Retina (tissue), 1 donor: ENCODE measurements around the gene PLEKHA6.

Experiments used
- DNase-seq: peaks from one replicate; pipeline ENCODE4 v3.0.0-alpha.2; 2016

Gene PLEKHA6

DNA sequence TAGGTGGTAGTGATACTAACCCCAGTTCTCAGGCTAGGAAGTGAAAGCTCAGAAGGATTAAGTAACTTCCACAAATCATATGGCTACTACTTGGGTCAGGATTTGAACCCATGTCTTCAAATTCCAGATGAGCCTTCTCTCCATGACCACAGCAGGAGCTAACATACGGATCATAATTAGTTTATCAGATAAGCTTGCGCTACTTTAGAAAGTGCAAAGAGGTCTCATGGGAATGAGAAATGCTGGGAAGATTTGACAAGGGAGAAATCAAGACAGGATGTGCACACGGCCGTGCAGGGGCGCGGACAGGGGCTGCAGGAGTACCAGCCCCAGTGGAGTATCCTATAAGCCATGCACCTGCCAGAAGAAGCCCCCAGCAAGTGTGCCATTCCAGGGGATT lies 5.2 kb downstream of the PLEKHA6 start:
- DNase-seq: no peak

DNA sequence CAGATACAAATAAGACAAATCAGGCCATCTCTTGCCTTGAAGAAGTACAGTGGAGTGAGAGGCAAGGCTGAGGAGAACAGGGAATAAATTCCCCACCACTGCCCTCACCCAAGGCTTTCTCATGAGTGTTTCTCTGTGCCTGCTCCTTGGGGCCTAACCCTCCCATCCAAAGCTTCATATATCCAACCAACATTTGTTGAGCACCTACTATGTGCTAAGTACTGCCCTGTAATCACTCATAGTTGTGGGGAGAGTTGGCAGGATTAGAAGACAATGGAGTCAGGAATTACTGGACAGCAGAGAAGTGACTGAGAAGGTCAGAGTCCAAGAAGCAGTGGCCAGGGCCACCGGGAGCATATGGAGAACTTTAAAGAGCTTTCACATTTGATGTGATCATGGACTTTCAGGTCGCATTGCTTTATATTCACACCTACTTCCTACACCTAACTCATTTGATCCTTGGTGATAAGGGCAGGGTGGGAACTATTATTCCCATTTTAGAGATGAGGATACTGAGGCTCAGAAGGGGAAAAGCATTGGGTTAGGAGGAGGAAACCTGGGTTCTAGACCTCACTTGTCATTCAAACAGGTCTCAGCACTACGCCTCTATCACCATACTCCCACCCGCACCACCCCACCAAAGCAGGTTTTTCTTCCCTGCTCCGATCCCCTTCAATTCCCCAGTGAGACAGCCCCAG lies 6.4 kb downstream of the PLEKHA6 start:
- no peak for DNase-seq

DNA sequence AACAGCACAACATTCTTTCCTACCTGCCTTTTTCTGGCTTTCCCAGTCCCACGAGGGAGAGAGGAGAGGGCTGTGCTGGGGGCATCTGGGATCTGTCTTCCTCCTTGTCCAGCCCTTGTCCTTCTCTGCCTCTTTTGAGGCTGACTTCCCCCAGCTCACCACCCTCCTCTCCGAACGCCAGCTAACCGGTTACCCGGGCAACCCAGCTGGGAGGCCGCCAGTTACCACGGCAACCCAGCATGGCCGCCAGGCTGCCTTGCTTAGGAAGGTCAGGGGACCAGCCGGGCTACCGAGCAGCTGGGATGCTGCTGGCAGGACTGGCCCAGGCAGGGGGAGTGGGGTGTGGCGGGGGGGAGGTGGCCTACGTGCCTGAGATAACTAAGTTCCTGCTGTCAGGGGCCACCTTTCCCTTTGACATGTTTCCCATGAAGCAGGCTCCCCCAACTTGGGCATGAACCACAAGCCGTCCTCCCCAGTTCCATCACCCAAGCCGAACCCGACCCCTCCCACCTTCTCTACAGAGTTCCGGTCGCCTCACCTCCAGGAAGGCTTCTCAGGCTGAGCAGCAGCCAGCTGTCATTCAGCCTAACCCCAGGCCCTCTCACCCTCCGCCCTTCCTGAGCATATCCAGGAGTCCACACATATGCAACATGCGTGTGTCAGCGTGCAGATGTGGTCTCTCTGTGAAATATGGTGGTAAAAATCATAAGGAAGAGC lies 8.7 kb downstream of the PLEKHA6 start:
- peak; percentile 93 for DNase-seq

DNA sequence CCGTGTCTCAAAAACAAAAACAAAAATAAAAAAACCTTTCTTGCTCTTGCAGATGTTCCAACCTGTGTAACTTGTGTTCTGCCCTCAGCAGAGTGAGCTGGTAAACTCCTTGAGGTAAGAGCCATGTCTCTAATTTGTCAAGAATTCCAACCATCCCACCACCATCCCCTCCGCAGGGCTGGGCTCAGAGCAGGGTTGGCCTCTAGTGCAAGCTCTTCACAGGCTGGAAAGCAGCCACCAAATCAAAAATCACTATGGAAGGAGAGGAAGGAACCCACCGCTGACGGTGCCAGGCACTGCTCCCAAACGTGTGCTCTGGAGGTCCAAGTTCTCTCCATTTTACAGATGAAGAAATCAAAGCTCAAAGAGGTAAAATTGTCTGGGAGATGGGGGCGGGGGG lies 9.4 kb downstream of the PLEKHA6 start:
- no peak for DNase-seq

DNA sequence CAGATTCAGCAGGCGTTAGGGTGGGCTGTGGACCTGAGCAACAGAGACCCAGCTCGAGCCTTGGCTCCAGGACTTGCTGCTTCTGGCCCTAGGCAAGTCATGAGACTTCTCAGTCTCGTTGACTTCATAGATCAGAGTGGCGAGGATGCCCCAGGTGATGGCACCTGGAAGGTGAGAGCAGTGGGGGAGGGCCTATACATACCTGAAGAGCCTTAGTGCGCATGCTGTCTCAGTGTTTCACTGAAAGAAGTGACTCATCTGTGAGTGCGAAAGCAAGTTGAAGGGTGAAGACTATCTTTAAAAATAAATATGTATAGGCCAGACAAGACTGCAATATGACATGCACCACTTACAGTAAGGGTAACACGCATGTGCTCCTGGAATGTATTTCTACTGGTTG lies 10.1 kb downstream of the PLEKHA6 start:
- DNase-seq: no peak

DNA sequence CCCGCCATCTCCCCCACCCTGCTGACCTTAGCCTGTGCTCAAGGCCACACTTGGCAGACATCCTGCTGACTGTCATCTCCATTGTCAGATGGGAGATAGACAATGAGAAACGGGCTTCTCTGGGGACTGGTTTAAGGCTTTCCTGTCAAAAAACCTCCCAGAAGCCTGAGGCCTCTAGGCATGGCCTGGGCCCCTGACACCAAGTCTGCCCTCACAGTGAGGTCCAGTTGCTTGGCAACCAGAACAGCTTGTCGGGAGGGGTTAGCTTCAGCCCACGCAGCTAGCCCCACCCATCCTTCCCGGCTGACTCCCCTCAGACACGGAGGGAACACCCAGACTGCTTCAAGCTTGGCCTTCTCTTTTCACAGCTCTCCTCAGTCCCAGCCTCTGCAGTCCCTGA lies 11.0 kb downstream of the PLEKHA6 start:
- peak; percentile 84 for DNase-seq

DNA sequence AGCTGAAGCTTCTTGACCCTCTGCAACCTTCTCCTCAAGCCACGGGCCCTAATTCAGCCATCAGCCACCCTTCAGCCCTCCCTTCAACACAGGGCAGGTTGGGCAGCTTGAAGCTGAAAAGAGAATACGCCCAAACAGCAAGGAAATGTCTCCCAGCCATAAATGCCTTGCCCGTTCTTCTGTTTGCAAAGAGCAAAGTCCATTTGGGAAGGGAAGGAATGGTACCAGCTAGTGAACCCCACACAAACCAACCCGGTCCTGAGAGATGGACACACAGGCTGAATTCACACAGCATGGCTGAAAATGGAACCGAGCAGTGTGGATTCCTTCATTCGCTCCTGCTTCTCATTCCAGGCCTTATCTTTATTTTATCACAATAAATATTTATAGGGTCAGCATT lies 11.5 kb downstream of the PLEKHA6 start:
- no peak for DNase-seq

DNA sequence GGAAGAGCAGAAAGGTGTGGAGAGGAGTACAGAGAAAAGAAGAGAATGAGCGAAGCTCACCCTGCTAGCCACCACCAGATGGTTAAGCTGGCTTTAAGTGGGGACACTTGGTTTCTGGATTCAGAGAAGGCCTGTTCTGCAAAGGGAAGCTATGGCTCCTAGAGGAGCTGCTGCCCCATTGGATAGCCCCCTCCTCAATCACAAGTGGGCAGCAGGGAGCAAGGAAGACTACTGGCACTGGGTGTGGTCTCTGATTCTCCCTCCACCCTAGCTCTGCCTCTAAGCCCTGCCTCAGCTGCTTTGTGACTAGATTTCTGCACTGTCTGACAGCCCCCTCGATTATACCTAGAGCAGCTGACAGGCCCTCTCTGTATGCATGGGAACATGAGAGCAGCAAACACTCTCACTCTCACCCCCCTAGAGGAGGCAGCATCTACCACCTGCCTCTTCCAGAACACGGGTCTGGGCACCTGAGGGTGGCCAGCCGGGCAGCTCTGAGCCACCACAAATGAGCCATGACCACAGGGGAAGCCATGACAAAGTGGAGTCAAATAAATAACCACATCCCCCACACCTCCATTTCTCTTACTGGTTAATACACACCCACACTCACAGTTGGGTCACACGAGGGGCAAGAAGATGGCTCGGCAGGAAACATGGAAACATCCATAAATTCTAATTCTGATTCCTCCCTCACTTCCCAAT lies 13.6 kb downstream of the PLEKHA6 start:
- no peak for DNase-seq

DNA sequence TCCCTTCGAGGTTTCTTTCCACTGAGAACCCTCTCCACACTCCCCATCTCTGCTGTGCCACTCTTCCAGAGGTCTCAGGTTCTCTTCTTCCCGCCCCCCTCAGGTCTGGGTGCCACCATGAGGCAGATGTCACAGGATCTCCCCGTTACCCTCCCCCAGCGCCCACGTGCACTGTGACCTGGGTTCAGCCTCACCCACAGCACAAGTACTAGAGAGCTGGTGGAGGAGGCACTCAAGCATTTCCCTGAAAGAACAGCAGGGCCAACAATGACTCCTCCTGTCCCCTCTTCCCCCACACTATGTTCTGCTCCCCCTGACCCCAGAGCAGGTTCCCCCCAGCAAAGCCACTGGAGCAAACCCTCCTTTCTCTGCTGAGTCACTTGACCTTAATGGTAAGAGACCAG lies 14.3 kb downstream of the PLEKHA6 start:
- DNase-seq: no peak

DNA sequence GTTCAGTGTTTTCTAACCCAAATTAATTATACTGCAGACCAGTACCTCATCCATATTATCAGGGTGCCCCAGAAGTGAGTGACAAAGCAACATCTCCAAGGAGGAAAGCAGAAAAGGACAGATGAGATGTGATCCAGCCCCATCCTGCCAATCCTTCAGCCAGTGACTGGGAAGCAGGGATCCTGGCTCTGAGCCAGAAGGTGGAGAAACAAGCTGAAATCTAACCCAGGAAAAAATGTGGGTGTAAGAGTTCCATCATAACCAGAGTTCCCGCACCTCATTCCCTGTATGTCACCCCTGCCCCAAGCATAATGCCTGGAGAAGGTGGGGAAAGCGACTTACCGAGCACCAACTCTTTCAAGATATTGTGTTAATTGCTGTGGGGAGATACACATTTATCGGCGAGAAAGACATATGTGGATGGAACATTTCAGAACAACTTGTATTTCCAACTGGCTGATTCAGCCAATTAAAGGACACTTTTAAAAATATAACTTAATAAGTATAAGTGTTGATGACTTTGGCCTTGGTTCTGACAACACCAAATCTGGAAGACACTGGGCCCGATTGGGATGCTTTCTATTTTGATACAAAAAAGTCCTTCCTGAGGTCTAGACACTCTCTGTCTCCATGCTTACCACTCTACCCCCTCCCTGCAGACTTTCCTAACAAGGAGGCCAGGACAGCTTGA lies 14.9 kb downstream of the PLEKHA6 start:
- no peak for DNase-seq

DNA sequence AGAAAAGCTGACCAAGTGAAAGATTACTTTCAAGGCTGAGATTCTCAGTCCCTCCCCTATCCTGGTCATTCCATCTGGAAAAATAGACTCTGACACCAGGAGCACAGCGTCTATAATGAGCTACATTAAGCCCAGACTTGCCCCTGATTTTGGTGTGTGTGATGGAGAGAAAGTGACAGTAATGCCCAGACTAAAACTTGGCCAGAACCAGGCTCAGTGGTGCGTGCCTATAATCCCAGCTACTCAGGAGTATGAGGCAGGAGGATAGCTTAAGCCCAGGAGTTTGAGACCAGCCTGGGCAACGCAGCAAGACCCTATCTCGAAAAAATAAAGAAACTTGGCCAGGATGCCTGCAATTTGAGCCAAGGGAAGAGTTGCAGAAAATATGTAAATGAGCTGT lies 15.9 kb downstream of the PLEKHA6 start:
- peak; percentile 56 for DNase-seq

DNA sequence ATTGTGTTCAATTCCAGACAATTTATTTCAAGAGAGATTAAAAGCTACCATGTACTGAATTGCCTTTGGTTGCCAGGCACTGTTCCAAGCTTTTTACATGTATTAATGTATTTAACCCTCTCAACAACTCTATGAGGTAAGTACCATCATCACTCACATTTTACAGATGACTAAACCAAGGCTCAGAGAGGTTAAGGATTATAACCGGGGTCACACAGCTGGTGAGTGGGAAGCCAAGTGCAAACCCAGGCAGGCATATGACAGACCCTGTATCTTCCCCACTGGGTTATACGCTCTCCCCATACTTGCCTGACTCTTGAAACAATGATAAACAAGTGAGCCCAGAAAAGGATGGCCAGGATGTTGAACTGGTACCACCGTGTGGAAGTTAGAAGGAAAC lies 16.5 kb downstream of the PLEKHA6 start:
- no peak for DNase-seq

DNA sequence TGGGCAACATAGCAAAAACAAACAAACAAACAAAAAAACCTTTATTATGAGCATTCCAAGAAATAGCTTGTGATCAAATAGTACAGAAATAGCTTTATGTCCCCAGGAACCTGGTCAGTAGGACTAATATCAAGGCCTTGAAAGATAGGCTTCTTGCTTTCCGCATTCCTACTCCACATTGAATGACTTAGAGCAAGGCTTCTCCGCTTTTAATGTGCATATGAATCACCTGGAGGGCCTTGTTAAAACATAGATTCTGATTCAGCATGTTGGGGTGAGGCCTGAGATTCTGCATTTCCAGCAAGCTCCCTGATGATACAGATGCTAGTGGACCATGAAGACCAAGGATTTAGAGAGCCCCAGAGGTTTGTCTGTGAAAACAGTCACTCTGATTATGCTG lies 17.4 kb downstream of the PLEKHA6 start:
- DNase-seq: no peak

DNA sequence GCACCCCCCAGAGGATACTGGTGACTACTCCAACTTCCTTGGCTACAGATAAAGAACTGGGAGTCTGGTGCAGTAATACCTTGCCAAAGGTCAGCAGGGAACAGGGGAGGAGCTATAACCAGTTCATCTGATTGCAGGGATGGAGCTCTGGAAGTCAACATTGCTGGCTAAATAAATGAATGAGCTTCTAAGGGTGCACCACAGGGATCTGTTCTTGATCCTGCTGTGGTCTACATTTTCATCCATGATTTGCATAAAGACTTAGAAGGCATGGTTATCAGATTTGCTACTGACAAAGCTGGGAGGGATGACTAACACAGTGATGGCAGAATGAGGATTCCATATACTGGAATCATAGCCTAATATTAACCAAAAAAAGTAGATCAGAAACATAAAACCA lies 18.3 kb downstream of the PLEKHA6 start:
- DNase-seq: no peak

DNA sequence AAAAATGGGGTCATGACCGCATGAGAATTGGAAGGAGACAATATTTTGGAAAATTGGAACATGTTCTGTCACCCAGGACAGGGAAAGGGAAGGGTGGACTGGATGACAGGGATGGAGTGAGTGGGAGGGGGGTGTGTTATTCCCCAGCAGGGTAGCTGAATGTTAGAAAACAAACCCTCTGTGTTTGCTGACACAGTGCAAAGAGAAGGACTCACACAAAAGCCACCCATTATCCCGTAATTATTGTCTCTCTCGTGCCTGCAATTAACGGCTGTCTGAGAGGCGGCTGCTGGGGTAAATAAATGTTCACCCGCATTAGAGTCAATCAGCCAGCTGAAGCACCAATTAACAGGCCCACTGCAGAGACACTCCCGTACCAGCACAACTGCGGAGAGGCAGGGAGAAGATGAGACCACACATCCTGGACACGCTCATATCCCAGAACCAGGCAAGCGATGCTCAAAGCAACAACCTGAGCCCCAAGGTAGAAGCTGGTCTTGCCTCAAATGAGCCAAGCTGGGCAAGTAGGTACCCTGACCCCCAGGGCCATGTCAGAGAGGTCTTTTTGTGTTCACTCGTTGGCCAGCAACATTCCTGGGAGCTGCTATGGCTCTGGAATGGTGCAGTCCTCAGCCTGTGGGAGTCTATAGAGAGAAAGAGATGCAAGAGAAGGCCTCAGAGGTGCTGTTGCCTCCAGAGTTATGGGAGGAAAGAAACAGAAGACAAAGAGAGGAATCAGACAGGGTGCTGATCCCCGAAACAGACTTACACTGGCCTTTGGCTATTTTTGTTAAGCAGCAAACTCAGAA lies 19.4 kb downstream of the PLEKHA6 start:
- DNase-seq: peak; percentile 87

DNA sequence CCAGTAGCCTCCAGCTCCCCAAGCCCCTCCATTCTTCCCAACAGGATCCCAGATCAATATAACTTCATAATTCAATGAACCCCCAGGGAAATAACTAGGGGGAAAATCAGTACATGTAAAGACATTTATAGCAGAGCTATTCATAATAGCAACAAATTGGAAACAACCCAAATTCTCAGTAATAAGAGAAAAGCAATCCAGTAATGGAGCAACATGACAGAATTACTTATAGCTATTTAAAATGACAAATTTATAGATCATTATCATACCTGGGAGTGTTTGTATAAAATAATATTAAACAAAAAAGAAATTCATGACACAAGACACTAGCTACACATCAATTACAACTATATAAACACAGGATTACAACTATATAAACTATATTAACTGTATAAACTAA lies 20.2 kb downstream of the PLEKHA6 start:
- DNase-seq: no peak

DNA sequence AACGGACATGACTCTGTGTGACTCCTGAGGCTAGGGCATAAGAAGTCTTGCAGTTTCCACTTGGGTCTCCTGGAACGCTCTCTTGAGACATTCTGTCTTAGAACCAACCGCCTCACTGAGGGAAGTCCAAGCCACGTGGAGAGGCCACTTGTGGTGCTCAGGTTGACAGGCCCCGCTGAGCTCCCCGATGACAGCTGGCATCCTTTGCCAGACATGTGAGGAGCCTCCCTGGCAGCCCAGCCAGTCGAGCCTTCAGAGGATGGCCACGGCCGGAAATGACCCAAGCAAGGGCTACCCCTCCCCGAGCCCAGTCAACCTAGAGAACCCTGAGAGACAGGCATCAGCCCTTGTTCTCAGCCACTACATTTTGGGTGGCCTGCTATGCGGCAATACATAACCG lies 20.7 kb downstream of the PLEKHA6 start:
- no peak for DNase-seq

DNA sequence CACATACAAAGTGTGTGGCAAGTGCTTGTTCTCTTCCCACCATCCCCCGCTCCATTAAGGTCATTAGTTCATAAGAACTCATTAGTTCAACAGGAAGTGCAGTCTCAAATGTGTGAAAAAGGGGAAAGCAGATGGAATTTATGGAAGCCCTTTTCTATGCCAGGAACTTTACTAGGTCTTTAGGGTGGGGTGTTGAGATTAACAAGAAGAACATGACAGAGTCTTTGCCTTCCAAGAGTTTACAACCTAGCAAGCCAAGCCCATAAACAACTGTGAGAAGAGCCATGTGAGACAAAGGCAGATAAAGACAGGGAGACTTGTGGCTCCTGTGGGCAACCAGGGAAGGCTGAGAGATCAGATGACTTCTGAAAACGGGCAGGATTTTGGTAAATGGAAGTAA lies 21.4 kb downstream of the PLEKHA6 start:
- no peak for DNase-seq

DNA sequence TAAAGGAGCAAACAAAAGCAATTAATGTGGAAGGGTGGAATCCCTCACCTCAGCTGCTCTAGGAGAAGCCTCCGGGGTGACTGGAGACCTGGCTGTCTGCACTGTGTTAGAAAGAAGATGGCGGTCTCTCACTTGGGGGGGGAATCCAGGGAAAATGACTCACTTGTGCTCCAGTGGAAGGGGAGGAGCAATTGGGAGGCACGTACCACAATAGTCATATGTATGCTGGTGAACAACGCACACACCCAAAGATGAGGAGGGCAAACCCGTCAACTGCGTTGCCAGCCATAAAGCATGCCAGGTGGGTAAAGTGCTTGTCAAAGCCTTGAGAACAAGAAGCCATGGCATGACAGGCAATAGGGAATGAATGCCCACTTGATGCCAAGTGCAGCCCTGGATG lies 22.1 kb downstream of the PLEKHA6 start:
- DNase-seq: no peak

DNA sequence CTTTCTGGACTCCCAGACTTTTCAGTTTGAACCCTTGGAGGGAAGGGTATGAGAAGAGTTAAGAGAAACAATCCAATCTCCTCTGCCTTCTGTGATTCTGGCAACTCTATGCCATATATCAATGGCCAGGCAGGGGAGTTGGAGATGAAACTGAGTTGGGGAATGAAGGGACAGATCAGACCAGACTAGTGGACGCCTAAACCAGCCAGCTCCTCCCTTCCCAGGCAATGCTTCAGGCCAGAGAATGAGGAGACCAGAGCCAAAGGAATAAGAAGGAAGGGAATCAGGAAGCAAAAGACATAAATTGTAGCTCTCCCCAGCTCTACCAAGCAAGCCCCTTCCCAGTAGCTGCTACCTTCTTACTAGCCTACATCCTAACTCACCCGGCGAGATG lies 22.7 kb downstream of the PLEKHA6 start:
- no peak for DNase-seq

DNA sequence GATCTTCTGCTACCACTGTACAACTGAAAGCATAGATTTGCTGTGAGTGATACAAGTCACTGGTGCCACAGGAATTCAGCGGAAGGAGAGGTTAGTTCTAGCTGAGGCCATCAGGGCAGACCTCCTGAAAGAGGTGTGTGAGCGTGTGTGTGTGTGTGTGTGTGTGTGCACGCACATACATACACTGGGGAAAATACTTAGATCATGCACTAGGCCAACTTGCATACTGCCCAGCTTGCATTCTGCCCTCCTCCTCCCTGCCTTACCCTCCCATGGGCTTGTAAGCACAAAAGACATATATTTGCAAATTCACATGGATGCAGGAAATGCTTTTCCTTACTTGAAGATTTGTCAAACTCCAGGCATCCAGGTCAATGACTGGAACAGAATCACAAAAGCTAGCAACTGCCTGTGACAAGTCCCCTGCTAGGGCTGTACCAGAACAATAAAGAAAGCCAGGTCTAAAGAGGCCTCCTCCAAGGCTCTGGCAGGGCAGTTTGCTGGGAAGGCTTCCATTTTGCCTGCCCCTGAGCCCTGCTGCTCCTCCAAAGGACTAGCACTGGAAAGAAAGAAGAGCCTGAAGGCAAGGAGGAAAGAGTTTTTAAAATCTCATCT lies 23.2 kb downstream of the PLEKHA6 start:
- no peak for DNase-seq

DNA sequence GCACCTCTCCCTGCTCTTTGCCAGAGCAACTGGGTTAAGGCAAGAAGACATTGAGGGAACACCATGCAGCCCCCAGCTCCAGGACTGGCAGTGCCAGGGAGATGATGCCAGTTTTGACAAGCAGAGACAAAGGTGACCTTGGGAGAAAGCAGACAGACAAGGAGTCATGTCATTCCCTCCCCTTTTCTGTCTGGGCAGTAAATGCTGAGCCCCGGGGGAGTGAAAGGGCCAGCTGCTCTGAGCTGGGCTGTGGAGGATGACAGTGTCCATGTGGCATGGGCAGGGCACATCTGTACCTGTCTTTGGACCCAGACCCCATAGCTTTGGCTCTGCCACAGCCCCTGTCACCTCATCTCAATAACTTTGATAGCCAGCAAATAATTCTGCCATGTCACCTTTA lies 24.2 kb downstream of the PLEKHA6 start:
- DNase-seq: no peak
